Left colon (tissue), 2 donors: ENCODE data around the gene STXBP5. TPM values are rescaled to one million over a fixed set of nuclear protein-coding genes. Genes with fewer than 3 reads are reported as not detected.
"Not testable (repeated sequence)": the region's sequence is repeated elsewhere in the genome, so short reads cannot be mapped to it uniquely, and the experiment has no call there.

Experiments used
- ATAC-seq: fragments of 200-7000 bp; cut with Tn5 transposase; one replicate; pipeline ENCODE4 v1.9.1; 2020; ENCODE audit warnings: mild to moderate bottlenecking, moderate library complexity
- DNase-seq, 2 donors: peaks; one replicate each; pipeline ENCODE4 v3.0.0-alpha.2; 2020
- intact Hi-C, 2 donors: fragments of 100-400 bp; cut with DNase I in 1 of 2; cut with micrococcal nuclease in 1 of 2; formaldehyde crosslinking; loops; one replicate each; pipeline versions ENCODE4 v1.11.2 to v1.14.0; 2022; cut with DNase I, micrococcal nuclease
- total RNA-seq, 2 donors: library from RNA; stranded (reverse); fragmentation: NEBNext Ultra II Directional; extraction: Animal tissue kit (Norgen Biotek cat#: 25700); gene quantifications; one replicate each; pipeline ENCODE4 v1.2.1, GENCODE V29; 2021
- donor health status: DM: no; HTN: no; CAD: no.
- donor health status: DM: yes; HTN: yes; CAD: no.

Gene STXBP5
- total RNA-seq, 2 donors from 2014 or later: 58.0 to 86.1 TPM

DNA sequence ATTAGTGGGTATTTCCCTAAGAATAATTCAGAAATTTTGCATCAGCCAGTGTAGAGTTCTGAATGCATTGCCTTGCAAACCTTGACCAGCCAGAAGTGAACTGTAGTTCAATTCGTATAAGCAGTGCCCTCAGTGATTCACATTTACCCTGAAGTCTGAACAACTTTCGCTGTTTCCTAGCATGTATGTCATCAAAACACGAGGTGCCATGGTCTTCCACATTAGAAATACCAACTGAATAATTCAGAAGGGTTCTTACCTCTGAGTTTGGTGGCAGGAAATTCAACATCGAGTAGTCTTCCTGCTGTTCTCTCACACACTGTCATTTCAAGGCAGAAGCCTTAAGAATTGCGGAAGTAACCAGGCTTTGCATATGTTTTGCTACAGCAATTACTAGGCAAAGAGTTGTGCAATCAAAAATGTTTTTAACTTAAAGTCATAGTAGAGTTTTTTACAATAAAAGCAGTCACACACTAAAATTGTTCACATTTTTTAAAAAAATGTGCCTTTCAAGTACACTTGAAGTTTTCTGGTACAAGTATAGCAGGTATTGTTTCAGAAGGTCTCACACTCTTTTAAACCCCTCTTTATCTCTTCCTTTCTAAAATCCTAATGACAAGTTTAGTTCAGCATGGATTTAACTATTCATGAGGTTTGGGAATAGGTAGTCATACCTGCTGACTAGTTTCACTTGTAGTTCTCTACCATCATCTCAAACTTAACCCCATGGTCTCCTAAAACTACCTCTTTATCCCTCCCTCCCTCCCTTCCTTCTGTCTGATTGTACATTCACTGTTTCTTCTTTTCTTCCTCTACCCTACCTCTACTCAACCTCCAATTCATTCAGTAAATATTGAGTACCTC is 118.3 kb downstream of the STXBP5 start:
- intact Hi-C loops: no loop called here
- DNase-seq (no peak), ATAC-seq (peak; percentile 67)

GRCh38 chr6:147325557-147325956 is 121.3 kb downstream of the STXBP5 start:
- ATAC-seq (no peak), DNase-seq (no peak)
- intact Hi-C loops: no loop called here

- intact Hi-C loops: no loop called here
- DNase-seq (no peak), ATAC-seq (no peak)
Measured at GRCh38 chr6:147331401-147331800, 127.2 kb downstream of the STXBP5 start.

- ATAC-seq: no peak
- intact Hi-C loops: no loop called here
Measured at GRCh38 chr6:147337921-147338320, 133.7 kb downstream of the STXBP5 start.

GRCh38 chr6:147341486-147341885 is 137.3 kb downstream of the STXBP5 start:
- ATAC-seq (peak; percentile 96), DNase-seq (peak; percentile 69 to 79)
- intact Hi-C loops: no loop called here

More at GRCh38 chr6:147337921-147338320, 133.7 kb downstream of the STXBP5 start:
- DNase-seq: no peak

GRCh38 chr6:147345902-147346301 is 141.7 kb downstream of the STXBP5 start:
- intact Hi-C loops: no loop called here
- no peak for ATAC-seq
- no peak for DNase-seq

- DNase-seq (no peak), ATAC-seq (no peak)
- intact Hi-C loops: no loop called here
Measured at GRCh38 chr6:147347179-147347881, 143.1 kb downstream of the STXBP5 start.

- intact Hi-C loops: no loop called here
- ATAC-seq (no peak), DNase-seq (no peak)
Measured at GRCh38 chr6:147347882-147348575, 143.8 kb downstream of the STXBP5 start.

DNA sequence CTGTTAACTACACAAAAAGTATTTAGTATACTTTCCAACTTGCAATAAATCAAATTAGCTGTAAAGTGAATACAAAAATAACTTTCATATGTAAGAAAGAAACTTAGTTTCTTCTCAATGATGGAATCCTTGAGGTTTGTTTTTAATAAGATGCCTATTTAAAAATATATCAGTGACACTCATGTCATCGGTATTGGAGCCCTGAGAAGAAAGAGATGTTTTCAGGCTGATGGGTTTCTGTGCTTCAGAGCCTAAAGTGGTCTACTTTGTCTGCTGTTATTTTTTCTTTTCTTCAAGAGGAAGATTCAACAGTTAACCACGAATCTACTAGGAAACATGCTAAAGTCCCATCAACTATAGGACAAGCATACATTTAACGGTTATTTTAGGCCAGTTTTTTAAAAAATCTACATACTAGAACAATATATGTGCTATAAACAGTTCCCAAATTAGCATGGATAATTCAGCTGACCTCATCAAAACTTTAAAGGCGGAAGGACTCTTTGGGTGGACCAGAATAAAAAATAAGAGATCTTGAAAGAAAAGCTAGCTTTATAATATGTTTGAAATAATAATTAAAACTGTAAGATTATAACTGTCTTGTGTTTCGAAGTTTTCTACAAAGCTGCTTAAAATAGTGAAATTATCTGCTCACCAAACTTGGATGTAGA is 157.2 kb downstream of the STXBP5 start:
- intact Hi-C loops: no loop called here
- ATAC-seq (no peak), DNase-seq (no peak)

DNA sequence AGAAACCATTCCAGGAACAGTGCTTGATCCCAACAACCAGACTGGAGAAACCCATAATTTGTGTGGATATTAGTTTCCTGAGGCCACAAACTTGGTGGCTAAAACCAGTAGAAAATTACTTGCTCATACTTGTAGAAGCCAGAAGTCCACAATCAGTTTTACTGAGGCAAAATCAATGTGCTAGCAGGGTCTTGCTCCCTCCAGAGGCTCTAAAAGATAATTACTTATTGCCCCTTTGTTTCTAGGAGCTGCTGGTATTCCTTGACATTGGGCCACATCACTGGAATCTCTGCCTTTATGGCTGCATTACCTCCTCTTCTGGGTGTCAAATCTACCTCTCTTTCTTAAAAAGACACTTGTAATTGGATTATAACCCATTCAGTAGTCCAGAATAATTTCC is 162.1 kb downstream of the STXBP5 start:
- intact Hi-C loops: no loop called here
- no peak for ATAC-seq
- DNase-seq: no peak

DNA sequence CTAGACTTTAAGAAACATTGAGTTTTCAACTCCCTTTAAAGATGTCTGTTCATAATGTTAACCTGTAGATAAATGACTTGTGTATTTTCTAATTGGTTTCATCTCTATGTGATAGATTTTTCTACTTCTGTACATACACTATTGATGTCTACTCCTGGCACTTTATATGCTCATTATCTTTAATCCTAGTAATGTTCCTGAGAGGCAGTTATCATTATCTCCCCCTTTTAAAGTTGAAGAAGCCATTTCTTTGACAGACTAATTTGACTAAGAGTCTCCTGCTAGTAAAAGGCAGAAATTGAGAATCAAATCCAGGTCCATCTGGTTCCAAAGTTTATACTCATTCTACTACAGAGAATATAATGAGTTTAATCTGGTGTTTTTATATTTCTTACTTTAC is 167.1 kb downstream of the STXBP5 start:
- DNase-seq: no peak
- intact Hi-C loops: no loop called here
- no peak for ATAC-seq

- DNase-seq (no peak), ATAC-seq (no peak)
- intact Hi-C loops: no loop called here
Measured at GRCh38 chr6:147372806-147373205, 168.6 kb downstream of the STXBP5 start.

GRCh38 chr6:147378819-147379218 is 174.6 kb downstream of the STXBP5 start:
- DNase-seq (no peak), ATAC-seq (no peak)
- intact Hi-C loops: no loop called here

DNA sequence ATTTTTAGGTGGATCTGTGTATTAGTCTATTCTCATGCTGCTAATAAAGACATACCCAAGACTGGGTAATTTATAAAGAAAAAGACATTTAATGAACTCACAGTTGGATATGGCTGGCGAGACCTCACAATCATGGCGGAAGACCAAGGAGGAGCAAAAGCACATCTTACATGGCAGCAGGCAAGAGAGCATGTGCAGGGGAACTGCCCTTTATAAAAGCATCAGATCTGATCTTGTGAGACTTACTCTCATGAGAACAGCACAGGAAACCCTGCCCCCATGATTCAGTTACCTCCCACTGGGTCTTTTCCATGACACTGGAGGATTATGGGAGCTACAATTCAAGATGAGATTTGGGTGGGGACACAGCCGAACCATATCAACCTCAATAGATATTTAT is 176.6 kb downstream of the STXBP5 start:
- intact Hi-C loops, ATAC-seq, DNase-seq: not testable (repeated sequence)

DNA sequence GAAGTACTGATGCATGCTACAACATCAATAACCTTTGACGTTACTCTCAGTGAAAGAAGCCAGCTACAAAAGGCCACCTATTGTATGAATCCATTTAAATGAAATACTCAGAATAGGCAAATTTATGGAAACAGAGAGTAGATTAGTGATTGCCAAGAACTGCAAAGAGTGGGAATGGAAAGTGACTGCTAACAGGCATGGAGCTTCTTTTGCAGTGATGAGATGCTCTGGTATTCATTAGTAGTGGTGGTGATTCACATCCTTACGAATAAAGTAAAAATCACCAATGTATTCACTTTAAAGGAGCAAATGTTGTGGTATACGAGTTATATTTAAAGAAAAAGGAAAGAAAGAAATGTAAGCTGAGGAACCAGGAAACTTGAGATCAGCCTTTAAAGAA is 177.5 kb downstream of the STXBP5 start:
- no peak for DNase-seq
- no peak for ATAC-seq
- intact Hi-C loops: no loop called here

- ATAC-seq (peak; percentile 49), DNase-seq (no peak)
- intact Hi-C loops: no loop called here
Measured at GRCh38 chr6:147382945-147383554, 178.8 kb downstream of the STXBP5 start.

- no peak for DNase-seq
- ATAC-seq: no peak
- intact Hi-C loops: no loop called here
Measured at GRCh38 chr6:147384029-147384428, 179.8 kb downstream of the STXBP5 start.

DNA sequence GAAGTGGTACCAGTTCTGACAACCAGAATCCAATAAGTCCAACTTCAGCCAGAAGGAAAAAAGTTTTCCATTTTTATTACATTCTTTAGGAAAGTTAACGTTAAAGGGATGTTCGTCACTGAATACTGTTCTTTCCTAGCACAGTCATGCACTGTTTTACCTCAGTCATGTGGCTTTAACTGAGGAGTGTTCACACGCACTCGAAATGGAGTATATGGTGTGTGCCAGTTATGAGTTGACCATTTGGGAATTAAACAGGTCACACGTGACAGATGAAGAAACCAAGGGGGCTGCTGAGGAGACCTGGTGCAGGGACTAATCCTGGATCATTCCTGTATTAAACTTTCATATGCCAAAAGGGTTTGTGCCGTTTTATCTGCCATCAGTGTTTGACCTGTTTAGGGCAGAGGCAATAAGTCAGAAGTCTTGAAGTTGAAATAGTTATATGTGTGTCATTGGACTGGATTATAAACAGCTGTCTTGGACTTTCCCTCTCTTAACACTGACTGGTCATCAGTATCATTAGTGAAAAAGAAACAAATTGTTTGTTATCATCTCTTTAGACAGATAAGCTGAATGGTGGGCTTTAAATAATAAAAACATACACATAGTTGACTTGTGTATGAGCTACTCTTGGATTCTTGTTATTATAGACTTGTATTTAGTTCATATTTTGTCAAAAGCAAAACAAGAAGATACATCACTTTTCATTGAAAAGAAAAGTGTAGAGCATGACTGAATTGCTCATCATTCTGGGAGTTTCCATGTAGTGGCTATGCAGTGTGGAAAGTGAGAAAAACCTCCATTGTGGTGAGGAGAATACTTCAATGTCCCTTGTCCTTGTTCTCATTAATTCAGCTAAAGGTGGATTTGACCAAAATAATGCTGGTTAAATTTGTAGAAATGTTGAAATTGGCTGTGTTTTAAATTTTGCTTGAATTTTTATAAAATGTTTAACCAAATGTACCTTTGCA is 180.8 kb downstream of the STXBP5 start:
- DNase-seq (no peak), ATAC-seq (no peak)
- intact Hi-C loops: no loop called here
